ENCODE results near the gene SUGCT. TPM values are rescaled to one million over a fixed set of nuclear protein-coding genes. Genes with fewer than 3 reads are reported as not detected.

The SUGCT gene
- total and polyA plus RNA-seq, 2 of the 8 experiments (the other 6 are each of a cell fraction or from before 2014, with no cell fraction given): 2.8 to 5.4 TPM

GRCh38 chr7:40230101-40230500 lies 95.3 kb downstream of the SUGCT start:
- Histone ChIP-seq H3K14ac (ENCODE audit: insufficient read length) (no peak overlapping the region), H2AK5ac (ENCODE audit: low read depth, low read length) (no peak overlapping the region), H3K18ac (ENCODE audit: extremely low read depth, low read length) (no peak overlapping the region), H4K5ac (ENCODE audit: insufficient read length, low read depth, low read length) (no peak overlapping the region), H2BK5ac (ENCODE audit: low read depth, low read length) (no peak overlapping the region), H3K4me2 (ENCODE audit: insufficient read depth in 1 of 2, low read depth in 2 of 2, low read length in 2 of 2) (no peak overlapping the region), H3K27me3 (replicated peaks in 1 of 4; ENCODE audit: control insufficient read depth in 3 of 4, extremely low read depth in 1 of 4, insufficient read depth in 3 of 4, low read length in 3 of 4) (no peaks in the 10 kb centered on the region; a peak in 2 of 7 replicates), H3K79me1 (ENCODE audit: low read depth, low read length) (no peaks in the 10 kb centered on the region), H4K91ac (replicated peaks; ENCODE audit: insufficient read length, low read length) (no peak overlapping the region), H2BK20ac (ENCODE audit: low read length) (no peak overlapping the region), H2BK15ac (ENCODE audit: low read length) (no peak overlapping the region), H2BK12ac (ENCODE audit: low read depth, low read length) (no peak overlapping the region), H3K4ac (replicated peaks; ENCODE audit: insufficient read length, low read depth, low read length) (no peak overlapping the region), H3K4me1 (replicated peaks in 1 of 4; ENCODE audit: control insufficient read depth in 3 of 4, insufficient read depth in 4 of 4, low read length in 3 of 4) (no peaks in the 10 kb centered on the region), H3K79me2 (ENCODE audit: control insufficient read depth in 1 of 2, insufficient read depth in 2 of 2, low read length in 2 of 2) (no peaks in the 10 kb centered on the region), H2BK120ac (replicated peaks; ENCODE audit: low read depth, low read length) (no peak overlapping the region), H3K23me2 (ENCODE audit: low read depth, low read length) (no peaks in the 10 kb centered on the region), H3K23ac (ENCODE audit: insufficient read length) (no peak overlapping the region), H3K27ac (ENCODE audit: low read depth, low read length) (no peak overlapping the region), H3K9me3 (ENCODE audit: insufficient read depth in 2 of 2, low read depth in 1 of 2, low read length in 1 of 2) (no peaks in the 10 kb centered on the region), H3K4me3 (ENCODE audit: extremely low read depth in 1 of 4, insufficient read depth in 2 of 4, low read depth in 3 of 4, low read length in 4 of 4) (no peak overlapping the region), H3K56ac (replicated peaks; ENCODE audit: insufficient read length, low read depth, low read length) (no peak overlapping the region), H2AFZ (ENCODE audit: low read length) (no peak overlapping the region), H3K9ac (replicated peaks in 1 of 4; ENCODE audit: extremely low read depth in 1 of 4, low read depth in 3 of 4, low read length in 3 of 4) (no peak overlapping the region), H4K20me1 (replicated peaks in 1 of 2; ENCODE audit: control insufficient read depth in 1 of 2, insufficient read depth in 2 of 2, low read length in 2 of 2) (no peaks in the 10 kb centered on the region), H3K36me3 (ENCODE audit: control insufficient read depth in 2 of 4, insufficient read depth in 4 of 4, low read length in 3 of 4) (no peaks in the 10 kb centered on the region), H4K8ac (ENCODE audit: extremely low read depth, insufficient read depth, low read length) (no peak overlapping the region)
- ChIA-PET CTCF (ENCODE audit: partially characterized antibody) (no interaction called here), POLR2A (ENCODE audit: partially characterized antibody) (no interaction called here)
- TF ChIP-seq POLR2AphosphoS5 (IDR thresholded peaks at IDR 0.05; ENCODE audit: low read depth, low read length) (0 out of 2 replicates have a peak, but pooled peaks have one; percentile 36), KDM1A (IDR thresholded peaks at IDR 0.05; ENCODE audit: borderline replicate concordance, low read length) (no peak)
- TF ChIP-seq, protein P1, sequence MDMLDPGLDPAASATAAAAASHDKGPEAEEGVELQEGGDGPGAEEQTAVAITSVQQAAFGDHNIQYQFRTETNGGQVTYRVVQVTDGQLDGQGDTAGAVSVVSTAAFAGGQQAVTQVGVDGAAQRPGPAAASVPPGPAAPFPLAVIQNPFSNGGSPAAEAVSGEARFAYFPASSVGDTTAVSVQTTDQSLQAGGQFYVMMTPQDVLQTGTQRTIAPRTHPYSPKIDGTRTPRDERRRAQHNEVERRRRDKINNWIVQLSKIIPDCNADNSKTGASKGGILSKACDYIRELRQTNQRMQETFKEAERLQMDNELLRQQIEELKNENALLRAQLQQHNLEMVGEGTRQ (IDR thresholded peaks at IDR 0.05; ENCODE audit: low read length): peak; percentile 36; the same call in 1 of the 2 replicates
- no peak for DNase-seq (ENCODE audit: low read depth in 1 of 2, low spot score in 2 of 2)
- FAIRE-seq: no peak
- 68% methylated on average over 4 of the region's 4 CpGs; no CpG with 5 or more reads in 1 of the 2 experiments for WGBS, 2 experiments (ENCODE audit: extremely low coverage in 1 of 2, insufficient coverage in 1 of 2, insufficient read length in 1 of 2, insufficient replicate concordance in 2 of 2, low coverage in 1 of 2, low lambda C conversion rate in 2 of 2, missing lambda C conversion rate in 1 of 2)
